RWPE2 (cell line): ENCODE measurements around the gene ATAD3C.
"Not testable (repeated sequence)": the region's sequence is repeated elsewhere in the genome, so short reads cannot be mapped to it uniquely, and the experiment has no call there.

Experiments
- ATAC-seq: fragments of 200-7000 bp; cut with Tn5 transposase; 3 replicates; pipeline ENCODE4 v1.9.1; 2021; ENCODE audit warnings: low read depth
- DNase-seq: peaks from one replicate; pipeline ENCODE4 v3.0.0-alpha.2; 2020; ENCODE audit warnings: low spot score
- H3K27ac ChIP-seq: fragments of 450-650 bp; 2 replicates; pipeline ENCODE4 v1.5.1; 2017; ENCODE audit warnings: mild to moderate bottlenecking; ENCODE audit not compliant: poor library complexity, severe bottlenecking
- H3K27me3 ChIP-seq: fragments of 250-450 bp; sonication (Bioruptor Pico); 2 replicates; pipeline ENCODE4 v1.5.1; 2021; ENCODE audit warnings: mild to moderate bottlenecking, moderate library complexity; ENCODE audit not compliant: insufficient read depth, poor library complexity, severe bottlenecking
- H3K36me3 ChIP-seq: fragments of 250-450 bp; sonication (Bioruptor Pico); 2 replicates; pipeline ENCODE4 v1.5.1; 2020; ENCODE audit warnings: low read depth, mild to moderate bottlenecking, moderate library complexity
- H3K4me1 ChIP-seq: fragments of 250-450 bp; sonication (Bioruptor Pico); 2 replicates; pipeline ENCODE4 v1.5.1; 2021; ENCODE audit warnings: mild to moderate bottlenecking, moderate library complexity; ENCODE audit not compliant: insufficient read depth, poor library complexity, severe bottlenecking
- H3K4me3 ChIP-seq: fragments of 250-450 bp; sonication (Bioruptor Pico); 2 replicates; pipeline ENCODE4 v1.5.1; 2021; ENCODE audit warnings: mild to moderate bottlenecking, moderate library complexity; ENCODE audit not compliant: severe bottlenecking
- H3K9me3 ChIP-seq: fragments of 250-450 bp; sonication (Bioruptor Pico); 2 replicates; pipeline ENCODE4 v1.5.1; 2021; ENCODE audit warnings: mild to moderate bottlenecking, moderate library complexity; ENCODE audit not compliant: severe bottlenecking
- TF ChIP-seq, protein P1 (sequence below): fragments of 450-650 bp; IDR thresholded peaks from one replicate; pipeline ENCODE4 v1.5.1; 2017; ENCODE audit warnings: mild to moderate bottlenecking, moderate library complexity; ENCODE audit not compliant: poor library complexity, severe bottlenecking

Gene ATAD3C

DNA sequence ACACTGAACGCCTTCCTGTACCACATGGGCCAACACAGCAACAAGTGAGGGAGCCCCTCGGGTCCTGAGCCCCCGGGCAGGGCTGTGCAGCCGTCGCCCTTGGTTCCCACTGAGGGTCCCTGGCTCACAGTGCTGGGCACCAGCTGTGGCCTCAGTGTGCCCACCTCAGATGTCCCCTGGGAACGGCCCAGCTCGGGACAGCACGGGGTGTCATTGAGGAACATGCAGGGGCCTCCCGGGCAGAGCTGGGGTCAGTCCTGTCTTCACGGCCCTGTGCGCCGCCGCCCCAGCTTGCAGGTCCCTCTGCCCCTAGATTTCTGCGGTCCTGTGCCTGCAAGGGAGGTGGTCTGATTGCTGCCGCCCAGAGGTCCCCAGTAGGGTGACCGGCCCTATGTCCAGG, 39.7 kb downstream of the ATAD3C start:
- H3K27ac ChIP-seq: no peak overlapping the region
- H3K4me1 ChIP-seq: no peaks in the 10 kb centered on the region
- H3K9me3 ChIP-seq: no peaks in the 10 kb centered on the region
- H3K27me3 ChIP-seq: no peaks in the 10 kb centered on the region
- DNase-seq: no peak
- TF ChIP-seq, protein P1, sequence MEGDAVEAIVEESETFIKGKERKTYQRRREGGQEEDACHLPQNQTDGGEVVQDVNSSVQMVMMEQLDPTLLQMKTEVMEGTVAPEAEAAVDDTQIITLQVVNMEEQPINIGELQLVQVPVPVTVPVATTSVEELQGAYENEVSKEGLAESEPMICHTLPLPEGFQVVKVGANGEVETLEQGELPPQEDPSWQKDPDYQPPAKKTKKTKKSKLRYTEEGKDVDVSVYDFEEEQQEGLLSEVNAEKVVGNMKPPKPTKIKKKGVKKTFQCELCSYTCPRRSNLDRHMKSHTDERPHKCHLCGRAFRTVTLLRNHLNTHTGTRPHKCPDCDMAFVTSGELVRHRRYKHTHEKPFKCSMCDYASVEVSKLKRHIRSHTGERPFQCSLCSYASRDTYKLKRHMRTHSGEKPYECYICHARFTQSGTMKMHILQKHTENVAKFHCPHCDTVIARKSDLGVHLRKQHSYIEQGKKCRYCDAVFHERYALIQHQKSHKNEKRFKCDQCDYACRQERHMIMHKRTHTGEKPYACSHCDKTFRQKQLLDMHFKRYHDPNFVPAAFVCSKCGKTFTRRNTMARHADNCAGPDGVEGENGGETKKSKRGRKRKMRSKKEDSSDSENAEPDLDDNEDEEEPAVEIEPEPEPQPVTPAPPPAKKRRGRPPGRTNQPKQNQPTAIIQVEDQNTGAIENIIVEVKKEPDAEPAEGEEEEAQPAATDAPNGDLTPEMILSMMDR: no peak
- no peak for ATAC-seq
- no peak overlapping the region for H3K4me3 ChIP-seq
- H3K36me3 ChIP-seq: peaks cover 71% of the 10 kb centered on the region

DNA sequence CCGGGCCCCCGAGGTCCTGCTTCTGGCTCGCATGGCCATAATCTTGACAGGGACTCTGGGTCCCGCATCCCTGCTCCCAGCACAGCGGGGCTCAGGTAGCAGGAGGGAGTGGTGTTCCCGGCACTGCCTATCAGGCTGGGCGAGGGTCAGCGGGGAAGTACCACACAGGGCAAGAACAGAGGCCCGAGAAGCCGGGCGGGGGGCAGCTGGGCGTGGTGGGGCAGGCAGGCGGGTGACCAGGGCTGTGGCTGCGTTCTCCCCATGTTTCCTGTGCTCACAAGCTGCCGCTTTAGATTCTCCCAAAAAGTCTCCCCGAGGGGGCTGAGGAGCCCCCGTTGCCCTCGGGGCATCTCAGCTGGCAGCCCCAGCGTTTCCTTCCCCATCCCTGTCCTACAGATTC, 40.4 kb downstream of the ATAD3C start:
- H3K36me3 ChIP-seq: peaks cover 67% of the 10 kb centered on the region
- TF ChIP-seq, protein P1: no peak

DNA sequence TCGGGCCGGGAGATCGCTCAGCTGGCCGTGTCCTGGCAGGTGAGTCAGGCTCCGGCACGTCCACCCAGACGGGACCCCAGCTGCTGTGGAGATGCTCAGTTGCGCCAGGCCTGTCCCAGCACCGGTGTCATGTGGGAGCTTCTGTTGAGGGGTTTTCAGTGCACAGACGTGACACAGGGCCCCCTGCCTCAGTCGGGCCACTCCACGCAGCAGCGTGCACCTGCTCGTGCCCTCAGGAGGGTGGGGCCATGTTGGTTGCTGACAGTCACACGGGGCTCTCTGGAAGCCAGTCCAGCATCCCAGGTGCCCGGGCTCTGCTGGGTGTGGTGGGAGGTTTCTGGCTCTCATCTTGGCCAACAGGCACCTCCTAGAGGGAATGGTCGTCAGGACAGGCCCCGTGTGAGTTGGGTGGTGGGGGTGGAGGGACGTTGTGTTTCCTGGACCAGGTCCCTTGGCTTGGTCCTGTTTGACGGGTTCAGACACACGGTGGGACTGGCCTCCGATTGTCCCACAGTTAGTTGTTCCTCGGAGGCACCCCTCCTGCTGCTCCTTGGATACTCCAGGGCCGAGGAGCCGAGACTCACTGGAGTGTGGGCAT, 41.2 kb downstream of the ATAD3C start:
- DNase-seq (no peak), ATAC-seq (no peak)
- no peaks in the 10 kb centered on the region for H3K9me3 ChIP-seq
- no peak overlapping the region for H3K4me3 ChIP-seq
- no peak overlapping the region for H3K27ac ChIP-seq
- no peaks in the 10 kb centered on the region for H3K27me3 ChIP-seq
- H3K36me3 ChIP-seq: peaks cover 67% of the 10 kb centered on the region
- TF ChIP-seq, protein P1: no peak
- no peaks in the 10 kb centered on the region for H3K4me1 ChIP-seq

More for the DNA sequence above, 40.4 kb downstream of the ATAD3C start:
- Histone ChIP-seq H3K27ac (no peak overlapping the region), H3K4me3 (no peak overlapping the region), H3K9me3 (no peaks in the 10 kb centered on the region), H3K27me3 (no peaks in the 10 kb centered on the region), H3K4me1 (no peaks in the 10 kb centered on the region)
- ATAC-seq (no peak), DNase-seq (no peak)

DNA sequence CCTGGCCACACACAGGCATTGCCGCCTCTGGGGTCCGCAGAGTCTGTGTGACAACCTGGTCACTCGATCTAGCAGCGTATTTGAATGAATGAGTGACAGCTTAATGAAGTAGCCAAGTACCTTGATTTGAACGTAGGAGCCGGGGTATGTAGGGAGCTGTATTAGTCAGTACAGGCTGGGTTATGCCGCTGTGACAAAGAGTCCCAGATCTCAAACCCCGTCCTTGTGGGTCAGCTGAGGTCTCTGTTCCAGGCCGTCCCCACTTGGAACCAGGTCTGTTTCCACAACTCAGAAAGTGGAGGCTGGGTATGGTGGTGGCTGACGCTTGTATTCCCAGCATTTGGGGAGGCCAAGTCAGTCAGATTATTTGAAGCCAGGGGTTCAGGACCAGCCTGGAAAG, 42.1 kb downstream of the ATAD3C start:
- Histone ChIP-seq H3K27me3 (no peaks in the 10 kb centered on the region), H3K9me3 (no peaks in the 10 kb centered on the region), H3K4me1 (no peaks in the 10 kb centered on the region), H3K27ac (no peak overlapping the region), H3K4me3 (no peak overlapping the region), H3K36me3 (peaks cover 67% of the 10 kb centered on the region)
- ATAC-seq (no peak), DNase-seq (no peak)
- TF ChIP-seq, protein P1: no peak

DNA sequence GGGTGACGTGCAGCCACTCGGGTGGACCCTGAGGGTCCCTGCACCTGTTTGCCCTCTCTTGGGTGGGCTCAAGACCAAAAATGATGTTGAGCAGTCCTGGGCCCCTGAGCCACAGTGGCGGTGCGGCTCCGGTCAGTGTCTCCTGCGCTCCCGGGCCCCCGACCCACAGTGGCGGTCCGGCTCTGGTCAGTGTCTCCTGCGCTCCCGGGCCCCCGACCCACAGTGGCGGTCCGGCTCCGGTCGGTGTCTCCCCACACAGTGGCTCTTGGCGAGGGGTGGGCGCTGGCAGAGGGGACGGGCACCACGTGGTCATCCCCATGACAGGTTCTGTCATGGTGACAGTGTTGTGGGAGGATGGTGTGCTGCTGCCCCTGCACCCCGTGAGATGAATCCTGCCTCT, 44.8 kb downstream of the ATAD3C start:
- 0 out of 3 replicates have a peak, but pooled peaks have one; percentile 4 for ATAC-seq
- DNase-seq: not testable (repeated sequence)
- peaks cover 44% of the 10 kb centered on the region for H3K36me3 ChIP-seq

DNA sequence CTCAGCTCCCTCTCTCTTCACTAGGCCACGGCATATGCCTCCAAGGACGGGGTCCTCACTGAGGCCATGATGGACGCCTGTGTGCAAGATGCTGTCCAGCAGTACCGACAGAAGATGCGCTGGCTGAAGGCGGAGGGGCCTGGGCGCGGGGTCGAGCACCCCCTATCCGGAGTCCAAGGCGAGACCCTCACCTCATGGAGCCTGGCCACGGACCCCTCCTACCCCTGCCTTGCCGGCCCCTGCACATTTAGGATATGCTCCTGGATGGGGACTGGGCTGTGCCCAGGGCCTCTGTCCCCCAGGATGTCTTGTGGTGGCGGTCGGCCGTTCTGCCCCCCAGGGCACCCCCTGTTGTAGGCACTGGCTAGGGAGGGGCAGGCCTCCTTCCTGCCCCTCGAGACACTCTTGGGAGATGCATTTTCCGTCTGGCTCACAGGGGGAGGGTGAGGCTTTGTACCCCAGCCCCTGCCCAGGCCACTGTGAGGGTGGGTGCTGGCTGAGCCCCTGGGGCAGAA, 46.0 kb downstream of the ATAD3C start:
- H3K27ac ChIP-seq, DNase-seq: not testable (repeated sequence)
- ATAC-seq: peak; percentile 6; the same call in 1 of the 3 replicates

More for the DNA sequence above, 44.8 kb downstream of the ATAD3C start:
- H3K27ac ChIP-seq, H3K4me3 ChIP-seq, H3K4me1 ChIP-seq, H3K9me3 ChIP-seq, H3K27me3 ChIP-seq: not testable (repeated sequence)

More for the DNA sequence above, 46.0 kb downstream of the ATAD3C start:
- not testable (repeated sequence) for H3K27me3 ChIP-seq, H3K4me3 ChIP-seq, H3K9me3 ChIP-seq, H3K4me1 ChIP-seq
- peaks cover 33% of the 10 kb centered on the region for H3K36me3 ChIP-seq
